GM12878 (cell line): ENCODE measurements around the gene GOLGA8K. TPM values are rescaled to one million over a fixed set of nuclear protein-coding genes. Genes with fewer than 3 reads are reported as not detected.
"Not testable (repeated sequence)": the region's sequence is repeated elsewhere in the genome, so short reads cannot be mapped to it uniquely, and the experiment has no call there.

ENCODE experiments used
- ATAC-seq: fragments of 200-7000 bp; cut with Tn5 transposase; 3 replicates; pipeline ENCODE4 v1.9.1; 2020; ENCODE audit warnings: mild to moderate bottlenecking, moderate library complexity
- BruUV-seq: library from RNA; stranded (reverse); fragments of 400-500 nt; replicated peaks from 2 replicates; lab custom pipeline; 2021; lab: Mats Ljungman, UMichigan
- CTCF ChIA-PET: fragments of 300-600 bp; sonication (Branson Sonifier 250); formaldehyde crosslinking; extraction: SDS; loops from one replicate; lab custom pipeline; 2021; ENCODE audit warnings: inconsistent platforms; lab: Yijun Ruan, JAX
- POLR2A ChIA-PET: fragments of 350-600 bp; formaldehyde crosslinking; extraction: SDS; loops from one replicate; lab custom pipeline; 2021; ENCODE audit warnings: inconsistent platforms; lab: Charles Lee
- RAD21 ChIA-PET: fragments of 300-600 bp; sonication (Branson Sonifier 250); formaldehyde crosslinking; loops from one replicate; lab custom pipeline; 2023; ENCODE audit warnings: antibody characterized with exemption; ENCODE audit not compliant: unreplicated experiment; lab: Charles Lee
- SMC1A ChIA-PET: fragments of 300-600 bp; sonication (Branson Sonifier 250); formaldehyde crosslinking; loops from one replicate; lab custom pipeline; 2023; ENCODE audit not compliant: unreplicated experiment, uncharacterized antibody; lab: Charles Lee
- DNase-seq: peaks from one replicate; pipeline ENCODE4 v3.0.0-alpha.2; 2011; ENCODE audit warnings: low read depth, low spot score
- FAIRE-seq: peaks from 3 replicates; lab custom pipeline; 2011; peaks lifted over from hg19 to GRCh38; lab: Jason Lieb, UNC
- H2AFZ ChIP-seq: 2 replicates; pipeline ENCODE4 v1.6.0; 2011; ENCODE audit warnings: low read depth, low read length, control low read depth; ENCODE audit not compliant: control insufficient read depth
- H3K27ac ChIP-seq: 2 replicates; pipeline ENCODE4 v1.5.1; 2011; ENCODE audit warnings: control low read depth; ENCODE audit not compliant: control insufficient read depth, insufficient read depth
- H3K27me3 ChIP-seq, 2 experiments: replicated peaks in 1 of 2; 2 replicates each; pipeline versions ENCODE4 v1.6.0 to v1.6.1; 2011; ENCODE audit warnings: low read length in 1 of 2; ENCODE audit not compliant: control insufficient read depth in 2 of 2, insufficient read depth in 2 of 2
- H3K36me3 ChIP-seq, 2 experiments: 2 replicates each; pipeline ENCODE4 v1.5.1; 2011; ENCODE audit warnings: low read length in 1 of 2; ENCODE audit not compliant: control insufficient read depth in 2 of 2, insufficient read depth in 2 of 2
- H3K4me1 ChIP-seq: 2 replicates; pipeline ENCODE4 v1.6.1; 2011; ENCODE audit warnings: mild to moderate bottlenecking, low read length, moderate library complexity, mixed read lengths; ENCODE audit not compliant: control insufficient read depth, insufficient read depth
- H3K4me2 ChIP-seq: 2 replicates; pipeline ENCODE4 v1.6.0; 2011; ENCODE audit warnings: control low read depth; ENCODE audit not compliant: control insufficient read depth, insufficient read depth
- H3K4me3 ChIP-seq: fragments of 200-600 bp; sonication (generic); 2 replicates; pipeline ENCODE4 v1.5.1; 2016
- H3K79me2 ChIP-seq: 2 replicates; pipeline ENCODE4 v1.6.0; 2011; ENCODE audit warnings: low read length; ENCODE audit not compliant: control insufficient read depth, insufficient read depth
- H3K9ac ChIP-seq: 2 replicates; pipeline ENCODE4 v1.8.0; 2011; ENCODE audit warnings: low read length, control low read depth, mixed read lengths; ENCODE audit not compliant: control insufficient read depth, insufficient read depth
- H3K9me3 ChIP-seq: replicated peaks from 3 replicates; pipeline ENCODE4 v1.5.1; 2011; ENCODE audit warnings: mild to moderate bottlenecking, low read length; ENCODE audit not compliant: control insufficient read depth, insufficient read depth
- H4K20me1 ChIP-seq: 2 replicates; pipeline ENCODE4 v1.6.0; 2011; ENCODE audit not compliant: control insufficient read depth, insufficient read depth
- WGBS: methylation state at CpG from one replicate; pipeline ENCODE4 v1.1.6; 2016; ENCODE audit warnings: low lambda C conversion rate; ENCODE audit not compliant: insufficient replicate concordance, insufficient coverage; ENCODE audit errors: missing lambda C conversion rate; 5-methylcytosine and 5-hydroxymethylcytosine counted together
- in situ Hi-C: fragments of 300-500 bp; cut with MboI; formaldehyde crosslinking; loops from 9 replicates; pipeline ENCODE4 v1.14.3; 2018; ENCODE audit warnings: mixed read lengths
- intact Hi-C: fragments of 100-400 bp; cut with micrococcal nuclease; formaldehyde crosslinking; loops from one replicate; pipeline ENCODE4 v1.14.2; 2022; ENCODE audit not compliant: unreplicated experiment
- polyA plus RNA-seq, 11 experiments: library from polyadenylated mRNA; depleted of rRNA in 4 of 11; unstranded in 6 of 11; stranded (reverse) in 5 of 11; fragments of >200 nt; fragmentation: Nextera tagmentation in 4 of 11; fragmentation: Illumina TruSeq in 1 of 11; extraction: Ambion mirVana in 4 of 11; extraction: Trizol in 1 of 11; gene quantifications; 1 replicate in 1 of 11; 2 replicates in 10 of 11; pipeline versions ENCODE4 v1.2.1 to v1.2.3, GENCODE V29; 2011 to 2016; ENCODE audit warnings: inconsistent platforms in 2 of 11, missing spikeins in 2 of 11, low read depth in 1 of 11
- total RNA-seq, 4 experiments: library from RNA; depleted of rRNA in 3 of 4; stranded (reverse); fragments of >200 nt in 3 of 4; fragmentation: Illumina TruSeq in 1 of 4; extraction: Trizol in 1 of 4; gene quantifications; 2 replicates each; pipeline versions ENCODE4 v1.2.1 to v1.2.3, GENCODE V29; 2013 to 2021

GOLGA8K gene
- total and polyA plus RNA-seq, 10 of the 15 experiments (the other 5 are each of a cell fraction or from before 2014, with no cell fraction given), result 0.14 TPM; not detected in 9

GRCh38 chr15:32350563-32351220, 52.4 kb downstream of the GOLGA8K start:
- RAD21 ChIA-PET, H3K4me1 ChIP-seq, H3K4me2 ChIP-seq, H3K79me2 ChIP-seq, H3K27ac ChIP-seq, H3K36me3 ChIP-seq, POLR2A ChIA-PET, H3K4me3 ChIP-seq, intact Hi-C loops, CTCF ChIA-PET, DNase-seq, H3K27me3 ChIP-seq, in situ Hi-C loops, H3K9ac ChIP-seq, FAIRE-seq, H4K20me1 ChIP-seq, H2AFZ ChIP-seq, SMC1A ChIA-PET, BruUV-seq, H3K9me3 ChIP-seq, ATAC-seq: not testable (repeated sequence)
- WGBS, result no CpG with 5 or more reads among the region's 4 CpGs

GRCh38 chr15:32347037-32347436, 56.1 kb downstream of the GOLGA8K start:
- H3K4me3 ChIP-seq, ATAC-seq: not testable (repeated sequence)
- WGBS, result no CpG with 5 or more reads among the region's 31 CpGs

DNA sequence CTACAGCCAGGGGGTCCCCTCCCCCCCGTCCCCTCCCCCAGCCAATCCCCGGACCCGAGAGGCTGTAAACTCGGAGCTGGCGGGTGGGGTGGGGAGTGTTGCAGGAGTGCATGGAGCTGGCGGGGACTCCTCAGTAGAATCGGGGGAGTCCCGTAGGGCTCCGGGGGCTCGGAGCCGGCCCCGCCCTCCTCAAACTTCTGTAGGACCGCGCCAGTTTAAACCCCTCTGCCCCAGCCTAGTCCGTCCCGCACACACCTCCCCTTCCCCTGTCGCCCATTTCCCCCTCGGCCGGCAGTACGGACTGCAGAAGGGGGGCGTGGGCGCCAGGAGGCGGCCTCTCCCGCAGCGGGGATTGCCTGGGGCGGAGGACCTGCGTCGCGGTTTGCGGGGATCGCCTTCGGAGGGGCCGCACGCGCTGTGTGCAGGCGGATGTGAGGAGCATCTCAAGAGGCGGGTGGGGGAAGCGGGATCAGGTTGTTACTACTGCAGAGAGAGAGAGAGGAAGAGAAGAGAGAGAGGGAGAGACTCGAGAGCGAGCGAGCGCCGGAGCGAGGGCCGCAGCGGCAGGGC, 57.0 kb downstream of the GOLGA8K start:
- CTCF ChIA-PET, BruUV-seq, RAD21 ChIA-PET: not testable (repeated sequence)

More at GRCh38 chr15:32347037-32347436, 56.1 kb downstream of the GOLGA8K start:
- POLR2A ChIA-PET, H2AFZ ChIP-seq, intact Hi-C loops, H3K9ac ChIP-seq, RAD21 ChIA-PET, H3K9me3 ChIP-seq, H3K27me3 ChIP-seq, CTCF ChIA-PET, H3K36me3 ChIP-seq, FAIRE-seq, DNase-seq, H3K4me2 ChIP-seq, SMC1A ChIA-PET, BruUV-seq, H3K27ac ChIP-seq, H4K20me1 ChIP-seq, H3K79me2 ChIP-seq, in situ Hi-C loops, H3K4me1 ChIP-seq: not testable (repeated sequence)

GRCh38 chr15:32343921-32344320, 59.2 kb downstream of the GOLGA8K start:
- H3K79me2 ChIP-seq, H3K36me3 ChIP-seq, H3K4me2 ChIP-seq, H3K27me3 ChIP-seq, H3K4me1 ChIP-seq, H3K27ac ChIP-seq, H4K20me1 ChIP-seq, H3K9me3 ChIP-seq, CTCF ChIA-PET, in situ Hi-C loops, SMC1A ChIA-PET, BruUV-seq, RAD21 ChIA-PET, H2AFZ ChIP-seq, FAIRE-seq, DNase-seq, intact Hi-C loops, H3K4me3 ChIP-seq, H3K9ac ChIP-seq, POLR2A ChIA-PET, ATAC-seq: not testable (repeated sequence)
- 0% methylated on average over 1 of the region's 3 CpGs for WGBS

More for the DNA sequence above, 57.0 kb downstream of the GOLGA8K start:
- no CpG with 5 or more reads among the region's 46 CpGs for WGBS
- intact Hi-C loops, FAIRE-seq, SMC1A ChIA-PET, H3K4me1 ChIP-seq, ATAC-seq, H3K9me3 ChIP-seq, H3K4me3 ChIP-seq, H2AFZ ChIP-seq, H3K27ac ChIP-seq, H3K27me3 ChIP-seq, H3K36me3 ChIP-seq, H3K9ac ChIP-seq, H4K20me1 ChIP-seq, H3K79me2 ChIP-seq, POLR2A ChIA-PET, H3K4me2 ChIP-seq, DNase-seq, in situ Hi-C loops: not testable (repeated sequence)
